ENCODE results near the gene PCDHA9. TPM values are rescaled to one million over a fixed set of nuclear protein-coding genes. Genes with fewer than 3 reads are reported as not detected.

PCDHA9 gene
- total and polyA plus RNA-seq, 2 of the 4 experiments (the other 2 are of a cell fraction), result under 0.01 TPM; not detected in 1

GRCh38 chr5:140855772-140856674 lies 7.8 kb downstream of the PCDHA9 start, which contains the start of gene PCDHA10:
Gene PCDHA10, plus strand, starts transcription at chr5:140855897. Its CDS starts 152 bp downstream, at chr5:140856049.
- Histone ChIP-seq H2BK15ac (ENCODE audit: low read depth, low read length) (no peak within 1 kb of the TSS), H2BK5ac (ENCODE audit: low read depth, low read length, poor library complexity, severe bottlenecking) (no peak within 1 kb of the TSS), H4K91ac (ENCODE audit: insufficient read depth, low read depth, low read length) (no peak within 1 kb of the TSS), H2BK120ac (ENCODE audit: low read depth, low read length) (no peak within 1 kb of the TSS), H2AFZ (replicated peaks; ENCODE audit: low read length, poor library complexity) (no peak within 1 kb of the TSS), H2BK20ac (ENCODE audit: low read depth, low read length) (no peak within 1 kb of the TSS), H2AK5ac (ENCODE audit: low read depth, low read length) (no peak within 1 kb of the TSS), H3K36me3 (ENCODE audit: control insufficient read depth, insufficient read depth, low read length) (no peaks in the 10 kb centered on the region), H3K4me1 (ENCODE audit: control insufficient read depth, insufficient read depth, low read length) (no peaks in the 10 kb centered on the region), H3K27ac (ENCODE audit: insufficient read depth, low read length) (no peak within 1 kb of the TSS), H3K14ac (replicated peaks; ENCODE audit: low read depth, low read length) (no peak within 1 kb of the TSS), H3K4ac (ENCODE audit: low read depth, low read length) (no peak within 1 kb of the TSS), H3K56ac (ENCODE audit: extremely low read depth, insufficient read depth, low read length) (no peak within 1 kb of the TSS), H3K23ac (ENCODE audit: low read depth, low read length) (no peak within 1 kb of the TSS), H3K9me1 (ENCODE audit: insufficient read depth, low read length) (no peaks in the 10 kb centered on the region), H3K9me3 (ENCODE audit: control insufficient read depth, insufficient read depth, low read length) (peaks cover 19% of the 10 kb centered on the region), H3K18ac (ENCODE audit: low read depth, low read length) (no peak within 1 kb of the TSS), H3K9ac (ENCODE audit: low read depth, low read length) (no peak within 1 kb of the TSS), H2AK9ac (replicated peaks; ENCODE audit: low read depth, low read length, poor library complexity) (no peak within 1 kb of the TSS), H3K27me3 (ENCODE audit: control insufficient read depth, insufficient read depth, low read length) (no peaks in the 10 kb centered on the region), H4K8ac (ENCODE audit: low read depth in 2 of 2, low read length in 2 of 2) (no peak within 1 kb of the TSS), H3K4me2 (ENCODE audit: low read depth, low read length) (no peak within 1 kb of the TSS), H4K20me1 (ENCODE audit: insufficient read depth, low read length) (no peaks in the 10 kb centered on the region), H3K79me1 (ENCODE audit: low read depth in 1 of 2, low read length in 2 of 2) (no peaks in the 10 kb centered on the region), H4K5ac (ENCODE audit: low read depth, low read length) (no peak within 1 kb of the TSS), H3K4me3 (ENCODE audit: insufficient read depth, low read depth, low read length) (no peak within 1 kb of the TSS)
- ChIA-PET CTCF (no interaction called here), POLR2A (ENCODE audit: unreplicated experiment) (no interaction called here)
- dilution Hi-C loops (cut with HindIII; ENCODE audit: low sequenced_read_pairs, unreplicated experiment), result no loop called here
- intact Hi-C loops (cut with micrococcal nuclease), result no loop called here
- no peak for ATAC-seq (ENCODE audit: low read depth)
- 28% methylated on average over 8 of the region's 44 CpGs; no CpG with 5 or more reads in 1 of the 2 experiments for WGBS, 2 experiments (ENCODE audit: extremely low coverage in 2 of 2, insufficient read length in 1 of 2)
- in situ Hi-C loops (cut with MboI; ENCODE audit: low sequenced_read_pairs), result no loop called here
- DNase-seq, result no peak
- BruUV-seq (replicated peaks), result no TSS peak
- TF ChIP-seq FOS (IDR thresholded peaks at IDR 0.05; ENCODE audit: low read depth, low read length), result no peak
- no peak for TF ChIP-seq CHD1 (IDR thresholded peaks at IDR 0.05; ENCODE audit: low read depth, low read length)
- TF ChIP-seq RFX5 (IDR thresholded peaks at IDR 0.05; ENCODE audit: low read depth, low read length), result no peak
- TF ChIP-seq CEBPB (IDR thresholded peaks at IDR 0.05; ENCODE audit: low read depth, low read length), result no peak
- no peak for TF ChIP-seq ELK1 (IDR thresholded peaks at IDR 0.05; ENCODE audit: borderline replicate concordance, low read depth, low read length)
- TF ChIP-seq CTCF (conservative IDR thresholded peaks at IDR 0.05; ENCODE audit: low read depth, low read length), result no peak
- no peak for TF ChIP-seq USF2 (IDR thresholded peaks at IDR 0.05; ENCODE audit: low read depth, low read length)
- TF ChIP-seq MAZ (IDR thresholded peaks at IDR 0.05; ENCODE audit: borderline replicate concordance, low read depth, low read length), result no peak
- no peak for TF ChIP-seq SMC3 (IDR thresholded peaks at IDR 0.05; ENCODE audit: low read depth, low read length)
- TF ChIP-seq BHLHE40 (IDR thresholded peaks at IDR 0.05; ENCODE audit: low read depth, low read length), result no peak
- TF ChIP-seq RAD21 (IDR thresholded peaks at IDR 0.05; ENCODE audit: low read length), result no peak
- TF ChIP-seq MAFK (IDR thresholded peaks at IDR 0.05; ENCODE audit: low read depth, low read length), result no peak
- no peak for TF ChIP-seq NFE2L2 (IDR thresholded peaks at IDR 0.05; ENCODE audit: low read depth, low read length)
- TF ChIP-seq MXI1 (IDR thresholded peaks at IDR 0.05; ENCODE audit: borderline replicate concordance, low read depth, low read length), result no peak
- TF ChIP-seq POLR2A (IDR thresholded peaks at IDR 0.05; ENCODE audit: low read depth, low read length), result no peak
